Measurements from ENCODE around the gene SLIT3. TPM values are rescaled to one million over a fixed set of nuclear protein-coding genes. Genes with fewer than 3 reads are reported as not detected.

The SLIT3 gene
- total RNA-seq, 1 donor from 2014 or later, result not detected

- no peak for DNase-seq
Observed at GRCh38 chr5:168850683-168851082, 450.3 kb downstream of the SLIT3 start.

- DNase-seq, result no peak
Observed at GRCh38 chr5:168848569-168848968, 452.4 kb downstream of the SLIT3 start.

GRCh38 chr5:168847511-168848073 lies 453.3 kb downstream of the SLIT3 start:
- no peak for DNase-seq

- no peak for DNase-seq
Observed at GRCh38 chr5:168844922-168845296, 456.0 kb downstream of the SLIT3 start.

- no peak for DNase-seq
Observed at GRCh38 chr5:168844016-168844921, 456.7 kb downstream of the SLIT3 start.

GRCh38 chr5:168843277-168844015 lies 457.5 kb downstream of the SLIT3 start:
- no peak for DNase-seq

GRCh38 chr5:168842571-168843205 lies 458.3 kb downstream of the SLIT3 start:
- no peak for DNase-seq

GRCh38 chr5:168837852-168838251 lies 463.1 kb downstream of the SLIT3 start:
- DNase-seq, result no peak

- DNase-seq, result no peak
Observed at GRCh38 chr5:168836603-168837231, 464.2 kb downstream of the SLIT3 start.

GRCh38 chr5:168833936-168834335 lies 467.0 kb downstream of the SLIT3 start:
- DNase-seq, result no peak

- no peak for DNase-seq
Observed at GRCh38 chr5:168833383-168833782, 467.6 kb downstream of the SLIT3 start.

- no peak for DNase-seq
Observed at GRCh38 chr5:168832308-168832707, 468.6 kb downstream of the SLIT3 start.

- DNase-seq, result no peak
Observed at GRCh38 chr5:168831383-168831782, 469.6 kb downstream of the SLIT3 start.

GRCh38 chr5:168830833-168831232 lies 470.1 kb downstream of the SLIT3 start:
- DNase-seq, result no peak

GRCh38 chr5:168829922-168830417 lies 471.0 kb downstream of the SLIT3 start:
- no peak for DNase-seq

GRCh38 chr5:168829044-168829443 lies 471.9 kb downstream of the SLIT3 start:
- DNase-seq, result no peak

- no peak for DNase-seq
Observed at GRCh38 chr5:168827636-168828035, 473.3 kb downstream of the SLIT3 start.

GRCh38 chr5:168826246-168826725 lies 474.7 kb downstream of the SLIT3 start:
- DNase-seq, result no peak

GRCh38 chr5:168822745-168823281 lies 478.1 kb downstream of the SLIT3 start:
- no peak for DNase-seq

- no peak for DNase-seq
Observed at GRCh38 chr5:168822248-168822744, 478.6 kb downstream of the SLIT3 start.

- no peak for DNase-seq
Observed at GRCh38 chr5:168820874-168821273, 480.1 kb downstream of the SLIT3 start.

Data from dermis blood vessel endothelial cell (primary cell).